ENCODE data around the gene FNBP1. TPM values are rescaled to one million over a fixed set of nuclear protein-coding genes. Genes with fewer than 3 reads are reported as not detected.

Gene FNBP1
- total and polyA plus RNA-seq, 2 of the 13 experiments (the other 11 are each of a cell fraction or from before 2014, with no cell fraction given), result 5.4 to 19.5 TPM

DNA sequence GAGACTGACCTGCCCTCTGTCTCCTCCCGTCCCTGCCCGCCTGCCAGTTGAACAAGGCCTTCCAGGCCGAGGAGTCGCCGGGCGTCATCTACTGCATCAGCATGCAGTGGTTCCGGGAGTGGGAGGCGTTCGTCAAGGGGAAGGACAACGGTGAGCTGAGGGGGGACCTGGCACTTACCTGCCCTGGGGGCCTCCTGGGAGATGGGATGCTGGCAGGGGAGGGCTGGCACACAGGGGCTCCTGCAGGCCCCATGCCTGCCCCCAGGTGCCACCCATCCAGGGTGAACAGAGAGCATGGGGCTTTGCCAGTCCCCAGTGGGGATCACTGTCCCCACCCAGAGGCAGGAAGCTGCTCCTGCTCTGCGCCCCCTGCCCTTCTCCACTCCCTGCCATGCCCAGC, 164.7 kb downstream of the FNBP1 start (continued):
- TF ChIP-seq CHCHD3 (CRISPR knock-in tag; IDR thresholded peaks at IDR 0.05) (no peak), ZNF660 (CRISPR knock-in tag; IDR thresholded peaks at IDR 0.05; ENCODE audit: borderline replicate concordance, low read depth) (no peak), PREB (CRISPR knock-in tag; IDR thresholded peaks at IDR 0.05) (no peak), RNF2 (conservative IDR thresholded peaks at IDR 0.05; ENCODE audit: low read depth) (no peak)

- ATAC-seq (no peak), FAIRE-seq (no peak), DNase-seq (ENCODE audit: low spot score) (no peak)
- no TSS peak for BruUV-seq (replicated peaks)
- Histone ChIP-seq H3K9me3 (ENCODE audit: low read length) (no peaks in the 10 kb centered on the region), H3K9ac (ENCODE audit: insufficient read depth, low read depth, low read length) (no peak overlapping the region), H3K4me2 (ENCODE audit: low read depth, low read length) (no peak overlapping the region), H3K79me2 (ENCODE audit: insufficient read depth, low read length) (no peaks in the 10 kb centered on the region), H3K4me1 (ENCODE audit: insufficient read depth, low read length) (no peaks in the 10 kb centered on the region), H3K27ac (ENCODE audit: extremely low read length, insufficient read depth, low read length) (no peak overlapping the region), H3K4me3 (replicated peaks in 1 of 3; ENCODE audit: insufficient read depth in 1 of 3, low read depth in 2 of 3, low read length in 3 of 3) (no peak overlapping the region), H4K20me1 (ENCODE audit: insufficient read depth, low read length) (no peaks in the 10 kb centered on the region), H3K36me3 (replicated peaks in 1 of 2; ENCODE audit: control insufficient read depth in 1 of 2, insufficient read depth in 2 of 2, low read length in 2 of 2) (peaks cover 0 to 3% of the 10 kb centered on the region in 2 experiments; a peak in 1 of 5 replicates), H3K27me3 (ENCODE audit: control insufficient read depth in 1 of 2, insufficient read depth in 2 of 2, low read length in 2 of 2) (no peaks in the 10 kb centered on the region), H2AFZ (ENCODE audit: low read length) (no peak overlapping the region)
- TF ChIP-seq PLRG1 (conservative IDR thresholded peaks at IDR 0.05), result no peak
- TF ChIP-seq ZNF34 (CRISPR knock-in tag; IDR thresholded peaks at IDR 0.05; ENCODE audit: borderline replicate concordance), result no peak
- no peak for TF ChIP-seq ZNF619 (CRISPR knock-in tag; IDR thresholded peaks at IDR 0.05)
- no peak for TF ChIP-seq ZHX2 (IDR thresholded peaks at IDR 0.05; ENCODE audit: low read depth)
- no peak for TF ChIP-seq ZHX2 (CRISPR knock-in tag; IDR thresholded peaks at IDR 0.05; ENCODE audit: borderline replicate concordance)
- no peak for TF ChIP-seq ZNF317 (CRISPR knock-in tag; IDR thresholded peaks at IDR 0.05)
- no peak for TF ChIP-seq ZNF274 (CRISPR knock-in tag; IDR thresholded peaks at IDR 0.05)
- TF ChIP-seq, protein P1, sequence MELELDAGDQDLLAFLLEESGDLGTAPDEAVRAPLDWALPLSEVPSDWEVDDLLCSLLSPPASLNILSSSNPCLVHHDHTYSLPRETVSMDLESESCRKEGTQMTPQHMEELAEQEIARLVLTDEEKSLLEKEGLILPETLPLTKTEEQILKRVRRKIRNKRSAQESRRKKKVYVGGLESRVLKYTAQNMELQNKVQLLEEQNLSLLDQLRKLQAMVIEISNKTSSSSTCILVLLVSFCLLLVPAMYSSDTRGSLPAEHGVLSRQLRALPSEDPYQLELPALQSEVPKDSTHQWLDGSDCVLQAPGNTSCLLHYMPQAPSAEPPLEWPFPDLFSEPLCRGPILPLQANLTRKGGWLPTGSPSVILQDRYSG (CRISPR knock-in tag; IDR thresholded peaks at IDR 0.05), result no peak
- no peak for TF ChIP-seq ZNF816 (CRISPR knock-in tag; IDR thresholded peaks at IDR 0.05; ENCODE audit: borderline replicate concordance)
- CTCF ChIA-PET (ENCODE audit: low intra/inter-chr PET ratio, low total read pairs), result no interaction called here
- 100% methylated on average over 6 of the region's 7 CpGs for WGBS (ENCODE audit: low lambda C conversion rate)
- POLR2A ChIA-PET, result no interaction called here
- in situ Hi-C loops (cut with HindIII; ENCODE audit: extremely low pct_ligation_motif_present, low pct_unique_long_range_greater_than_20kb), result no loop called here
- intact Hi-C loops (cut with micrococcal nuclease; ENCODE audit: unreplicated experiment), result no loop called here
Measured at GRCh38 chr9:129876815-129877214, 166.2 kb downstream of the FNBP1 start.
